GM12865 (cell line): ENCODE data around the gene MDM2.

Experiments
- DNase-seq: peaks from one replicate; pipeline ENCODE4 v3.0.0; 2010; ENCODE audit warnings: low read depth
- H3K4me3 ChIP-seq: 2 replicates; pipeline ENCODE4 v1.5.1; 2011; ENCODE audit warnings: mild to moderate bottlenecking, low read depth, low read length, control low read depth
- TF ChIP-seq, protein P1 (sequence below): IDR thresholded peaks from 2 replicates; pipeline ENCODE4 v1.5.1; 2011; ENCODE audit warnings: low read length, control low read depth, low read depth, inconsistent platforms; ENCODE audit not compliant: insufficient read depth; ENCODE audit errors: missing control alignments

The MDM2 gene

DNA sequence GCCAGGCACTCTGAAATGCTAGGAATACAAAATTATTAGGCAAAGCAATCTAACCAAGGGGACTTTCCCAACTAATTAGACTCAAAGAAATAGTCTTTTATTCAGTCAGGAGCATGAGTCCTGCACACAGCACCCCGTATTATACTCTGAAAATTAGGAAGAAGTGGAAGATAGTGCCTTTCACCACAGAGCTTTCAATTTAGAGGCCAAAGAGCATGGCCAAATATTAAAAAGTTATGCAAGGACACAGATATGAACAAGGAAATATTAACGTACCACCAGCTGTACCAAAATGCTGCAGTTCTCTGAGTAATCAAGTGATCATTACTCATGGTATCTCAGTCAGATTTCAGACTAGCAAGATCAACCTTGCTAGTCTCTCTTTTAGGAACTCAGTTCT, 22.6 kb upstream of the MDM2 start:
- DNase-seq = no peak
- TF ChIP-seq, protein P1, sequence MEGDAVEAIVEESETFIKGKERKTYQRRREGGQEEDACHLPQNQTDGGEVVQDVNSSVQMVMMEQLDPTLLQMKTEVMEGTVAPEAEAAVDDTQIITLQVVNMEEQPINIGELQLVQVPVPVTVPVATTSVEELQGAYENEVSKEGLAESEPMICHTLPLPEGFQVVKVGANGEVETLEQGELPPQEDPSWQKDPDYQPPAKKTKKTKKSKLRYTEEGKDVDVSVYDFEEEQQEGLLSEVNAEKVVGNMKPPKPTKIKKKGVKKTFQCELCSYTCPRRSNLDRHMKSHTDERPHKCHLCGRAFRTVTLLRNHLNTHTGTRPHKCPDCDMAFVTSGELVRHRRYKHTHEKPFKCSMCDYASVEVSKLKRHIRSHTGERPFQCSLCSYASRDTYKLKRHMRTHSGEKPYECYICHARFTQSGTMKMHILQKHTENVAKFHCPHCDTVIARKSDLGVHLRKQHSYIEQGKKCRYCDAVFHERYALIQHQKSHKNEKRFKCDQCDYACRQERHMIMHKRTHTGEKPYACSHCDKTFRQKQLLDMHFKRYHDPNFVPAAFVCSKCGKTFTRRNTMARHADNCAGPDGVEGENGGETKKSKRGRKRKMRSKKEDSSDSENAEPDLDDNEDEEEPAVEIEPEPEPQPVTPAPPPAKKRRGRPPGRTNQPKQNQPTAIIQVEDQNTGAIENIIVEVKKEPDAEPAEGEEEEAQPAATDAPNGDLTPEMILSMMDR = no peak
- H3K4me3 ChIP-seq = no peak overlapping the region

GRCh38 chr12:68785823-68786222, 22.2 kb upstream of the MDM2 start:
- DNase-seq = no peak
- TF ChIP-seq, protein P1 = no peak
- no peak overlapping the region for H3K4me3 ChIP-seq

DNA sequence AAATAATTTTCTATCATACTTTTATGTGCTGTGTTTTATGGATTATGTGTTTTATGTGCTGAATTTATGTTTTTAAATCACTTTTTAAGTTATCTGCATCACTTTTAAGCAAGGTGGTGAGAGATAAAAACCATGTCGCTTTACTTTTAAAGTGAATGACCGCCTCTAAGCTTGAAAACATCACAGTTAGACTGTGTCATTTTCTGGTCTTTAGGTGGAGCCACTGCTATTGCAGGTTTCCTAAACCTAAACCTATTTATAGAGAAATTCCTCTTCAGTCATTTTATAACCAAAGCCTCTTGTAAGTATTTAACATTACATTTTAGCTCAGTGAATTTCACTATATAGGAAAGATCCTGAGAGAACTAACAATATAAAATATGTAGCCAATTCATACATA, 21.0 kb upstream of the MDM2 start:
- peak; percentile 29 for DNase-seq
- TF ChIP-seq, protein P1 = peak; percentile 8
- H3K4me3 ChIP-seq = peak overlapping the region; percentile 47; the same call in 1 of the 2 replicates

DNA sequence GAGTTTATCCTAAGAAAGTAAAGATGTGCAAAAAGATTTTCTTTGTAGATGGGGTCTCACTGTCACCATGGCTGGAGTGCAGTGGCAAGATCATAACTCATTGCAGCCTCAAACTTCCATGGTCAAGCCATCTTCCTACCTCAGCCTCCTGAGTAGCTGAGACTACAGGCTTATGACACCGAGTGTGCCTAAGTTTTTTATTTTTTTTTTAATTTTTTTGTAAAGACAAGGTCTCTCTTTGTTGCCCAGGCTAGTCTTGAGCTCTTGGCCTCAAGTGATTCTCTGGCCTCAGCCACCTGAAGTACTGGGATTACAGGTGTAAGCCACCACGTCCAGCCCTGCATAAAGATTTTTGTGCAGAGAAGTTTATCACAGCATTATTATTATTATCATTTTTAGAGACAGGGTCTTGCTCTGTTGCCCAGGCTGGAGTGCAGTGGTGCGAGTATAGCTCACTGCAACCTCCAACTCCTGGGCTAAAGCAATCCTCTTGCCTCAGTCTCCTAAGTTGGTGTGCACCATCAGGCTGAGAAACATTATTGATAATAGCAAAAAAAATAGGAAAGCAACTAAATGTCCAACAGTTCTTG, 19.3 kb upstream of the MDM2 start:
- no peak overlapping the region for H3K4me3 ChIP-seq
- TF ChIP-seq, protein P1 = no peak

DNA sequence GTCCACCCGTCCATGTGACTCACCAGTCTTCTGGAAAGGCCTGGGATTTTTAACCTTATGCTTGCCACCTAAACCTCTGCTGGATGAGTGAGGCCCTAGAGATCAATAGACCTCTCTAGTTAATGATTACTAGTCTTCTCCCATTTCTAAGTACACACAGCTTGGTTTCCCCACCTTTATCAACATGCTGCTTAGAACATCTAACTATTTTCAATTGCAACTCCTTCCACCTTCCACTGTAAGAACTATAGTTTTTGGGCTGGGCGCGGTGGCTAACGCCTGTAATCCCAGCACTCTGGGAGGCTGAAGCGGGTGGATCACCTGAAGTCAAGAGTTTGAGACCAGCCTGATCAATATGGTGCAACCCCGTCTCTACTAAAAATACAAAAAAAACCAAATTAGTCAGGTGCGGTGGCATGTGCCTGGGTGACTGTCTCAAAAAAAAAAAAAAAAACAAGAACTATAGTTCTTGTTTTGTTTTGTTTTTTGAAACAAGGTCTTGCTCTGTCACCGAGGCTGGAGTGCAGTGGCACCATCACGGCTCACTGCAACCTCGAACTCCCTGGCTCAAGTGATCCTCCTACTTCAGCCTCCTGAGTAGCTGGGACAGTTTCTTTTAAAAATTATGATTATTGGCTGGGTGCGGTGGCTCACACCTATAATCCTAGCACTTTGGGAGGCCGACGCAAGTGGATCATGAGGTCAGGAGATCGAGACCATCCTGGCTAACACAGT, 18.7 kb upstream of the MDM2 start:
- TF ChIP-seq, protein P1 = no peak
- H3K4me3 ChIP-seq = no peak overlapping the region

More for the DNA sequence above, 19.3 kb upstream of the MDM2 start:
- no peak for DNase-seq

GRCh38 chr12:68790081-68790951, 17.7 kb upstream of the MDM2 start:
- no peak overlapping the region for H3K4me3 ChIP-seq
- TF ChIP-seq, protein P1 = no peak
- no peak for DNase-seq

More for the DNA sequence above, 18.7 kb upstream of the MDM2 start:
- DNase-seq = no peak
